Activated CD8-positive, alpha-beta memory T cell treated with anti-CD3 and anti-CD28 coated beads, Interleukin-2, amount 50 U/mL, for 48 hours (primary cell): ENCODE results near the gene MAMSTR.
A peak's percentile ranks its signal among the peaks of the same experiment; 100 is the strongest.
"Not testable (repeated sequence)": the region's sequence is repeated elsewhere in the genome, so short reads cannot be mapped to it uniquely, and the experiment has no call there.

Experiments used
- DNase-seq: peaks from one replicate; pipeline ENCODE4 v3.0.0-alpha.2; 2020

The MAMSTR gene

GRCh38 chr19:48683349-48683748 is 36.2 kb downstream of the MAMSTR start:
- DNase-seq, result peak; percentile 62

GRCh38 chr19:48681127-48681470 is 38.4 kb downstream of the MAMSTR start:
- DNase-seq, result no peak

GRCh38 chr19:48680436-48681126 is 38.9 kb downstream of the MAMSTR start:
- DNase-seq, result no peak

GRCh38 chr19:48680006-48680405 is 39.5 kb downstream of the MAMSTR start:
- DNase-seq, result not testable (repeated sequence)

GRCh38 chr19:48678201-48678600 is 41.3 kb downstream of the MAMSTR start:
- no peak for DNase-seq

- no peak for DNase-seq
Observed at GRCh38 chr19:48676887-48677286, 42.6 kb downstream of the MAMSTR start.

GRCh38 chr19:48676487-48676886 is 43.0 kb downstream of the MAMSTR start:
- DNase-seq, result no peak

GRCh38 chr19:48674921-48675824 is 44.4 kb downstream of the MAMSTR start:
- peak; percentile 86 for DNase-seq

- DNase-seq, result no peak
Observed at GRCh38 chr19:48674216-48674809, 45.2 kb downstream of the MAMSTR start.

- DNase-seq, result no peak
Observed at GRCh38 chr19:48673436-48674100, 46.0 kb downstream of the MAMSTR start.

- no peak for DNase-seq
Observed at GRCh38 chr19:48672994-48673393, 46.5 kb downstream of the MAMSTR start, which contains the start of gene NTN5. Gene NTN5, minus strand, starts transcription at chr19:48673017. Its CDS starts 2,031 bp downstream, at chr19:48670986.

- DNase-seq, result no peak
Observed at GRCh38 chr19:48671446-48671995, 48.0 kb downstream of the MAMSTR start.

GRCh38 chr19:48670699-48671445 is 48.7 kb downstream of the MAMSTR start:
- DNase-seq, result no peak

- no peak for DNase-seq
Observed at GRCh38 chr19:48669903-48670668, 49.4 kb downstream of the MAMSTR start.

- no peak for DNase-seq
Observed at GRCh38 chr19:48668761-48669160, 50.8 kb downstream of the MAMSTR start.

GRCh38 chr19:48668332-48668731 is 51.2 kb downstream of the MAMSTR start:
- no peak for DNase-seq

GRCh38 chr19:48665786-48666185 is 53.7 kb downstream of the MAMSTR start:
- DNase-seq, result no peak

- no peak for DNase-seq
Observed at GRCh38 chr19:48664476-48664875, 55.0 kb downstream of the MAMSTR start.

- DNase-seq, result no peak
Observed at GRCh38 chr19:48663667-48664066, 55.9 kb downstream of the MAMSTR start.
